GM13976 (cell line): ENCODE results near the gene XRCC6.
"Not testable (repeated sequence)": the region's sequence is repeated elsewhere in the genome, so short reads cannot be mapped to it uniquely, and the experiment has no call there.

Experiments
- DNase-seq: peaks from one replicate; pipeline ENCODE4 v3.0.0; 2012; ENCODE audit warnings: low spot score
- CTCF ChIP-seq: IDR thresholded peaks from 2 replicates; pipeline ENCODE4 v1.5.1; 2012; ENCODE audit warnings: borderline replicate concordance, mild to moderate bottlenecking; ENCODE audit not compliant: insufficient read depth; ENCODE audit errors: extremely low read depth, missing control alignments, control extremely low read depth
- in situ Hi-C: fragments of 300-500 bp; cut with MboI; formaldehyde crosslinking; loops from one replicate; pipeline ENCODE4 v1.12.0; 2022; ENCODE audit warnings: low sequenced_read_pairs, mixed read lengths, inconsistent platforms; ENCODE audit not compliant: unreplicated experiment

The XRCC6 gene

GRCh38 chr22:41636467-41636866, 15.4 kb downstream of the XRCC6 start:
- no peak for DNase-seq
- TF ChIP-seq CTCF, result no peak
- in situ Hi-C loops, result no loop called here

GRCh38 chr22:41637623-41638022, 16.5 kb downstream of the XRCC6 start:
- in situ Hi-C loops, DNase-seq: not testable (repeated sequence)

GRCh38 chr22:41638124-41638523, 17.0 kb downstream of the XRCC6 start:
- in situ Hi-C loops, result no loop called here
- no peak for DNase-seq
- no peak for TF ChIP-seq CTCF

- no peak for TF ChIP-seq CTCF
- no peak for DNase-seq
- in situ Hi-C loops, result no loop called here
Measured at GRCh38 chr22:41638748-41639147, 17.7 kb downstream of the XRCC6 start.

GRCh38 chr22:41641854-41642253, 20.8 kb downstream of the XRCC6 start:
- in situ Hi-C loops, result no loop called here
- DNase-seq, result no peak
- TF ChIP-seq CTCF, result no peak

- no peak for DNase-seq
- in situ Hi-C loops, result no loop called here
- TF ChIP-seq CTCF, result no peak
Measured at GRCh38 chr22:41642331-41643110, 21.4 kb downstream of the XRCC6 start.

- DNase-seq, result no peak
- TF ChIP-seq CTCF, result no peak
- in situ Hi-C loops, result no loop called here
Measured at GRCh38 chr22:41647771-41648170, 26.7 kb downstream of the XRCC6 start.
